Endodermal cell (in vitro differentiated cells): ENCODE results near the gene PPL. TPM values are rescaled to one million over a fixed set of nuclear protein-coding genes. Genes with fewer than 3 reads are reported as not detected.

Experiments used
- DNase-seq: peaks from one replicate; pipeline ENCODE4 v3.0.0-alpha.2; 2017
- H3K27ac ChIP-seq: 2 replicates; pipeline ENCODE4 v1.5.1; 2013; ENCODE audit warnings: mild to moderate bottlenecking, low read depth, low read length, moderate library complexity
- H3K27me3 ChIP-seq: 2 replicates; pipeline ENCODE4 v1.6.1; 2013; ENCODE audit warnings: mild to moderate bottlenecking, low read length, moderate library complexity; ENCODE audit not compliant: insufficient read depth, control insufficient read depth, poor library complexity, severe bottlenecking
- H3K36me3 ChIP-seq: 2 replicates; pipeline ENCODE4 v1.7.0; 2013; ENCODE audit warnings: mild to moderate bottlenecking, low read length, moderate library complexity; ENCODE audit not compliant: control insufficient read depth, insufficient read depth
- H3K4me1 ChIP-seq: one replicate; pipeline ENCODE4 v1.7.0; 2013; ENCODE audit warnings: low read length; ENCODE audit not compliant: control insufficient read depth, insufficient read depth
- H3K4me3 ChIP-seq: 2 replicates; pipeline ENCODE4 v1.5.1; 2013; ENCODE audit warnings: mild to moderate bottlenecking, low read length, moderate library complexity
- H3K9ac ChIP-seq: 2 replicates; pipeline ENCODE4 v1.6.1; 2013; ENCODE audit warnings: mild to moderate bottlenecking, low read length, moderate library complexity; ENCODE audit not compliant: poor library complexity, severe bottlenecking; ENCODE audit errors: extremely low read depth
- H3K9me3 ChIP-seq: 2 replicates; pipeline ENCODE4 v1.6.1; 2013; ENCODE audit warnings: mild to moderate bottlenecking, low read length, moderate library complexity; ENCODE audit not compliant: control insufficient read depth
- H3K27ac Mint-ChIP-seq: 2 replicates; pipeline ENCODE4 v1.8.0; 2020; ENCODE audit warnings: mixed read lengths
- H3K27me3 Mint-ChIP-seq: 2 replicates; pipeline ENCODE4 v1.8.0; 2021; ENCODE audit warnings: mild to moderate bottlenecking, mixed read lengths; ENCODE audit not compliant: insufficient read depth
- H3K36me3 Mint-ChIP-seq: 2 replicates; pipeline ENCODE4 v1.8.0; 2020; ENCODE audit warnings: low read depth, mixed read lengths
- H3K4me1 Mint-ChIP-seq: 2 replicates; pipeline ENCODE4 v1.8.0; 2020; ENCODE audit warnings: mixed read lengths
- H3K4me3 Mint-ChIP-seq: 2 replicates; pipeline ENCODE4 v1.8.0; 2020; ENCODE audit warnings: mild to moderate bottlenecking, moderate library complexity, mixed read lengths
- H3K9me3 Mint-ChIP-seq: 2 replicates; pipeline ENCODE4 v1.8.0; 2020; ENCODE audit warnings: mild to moderate bottlenecking, mixed read lengths
- CTCF ChIP-seq: fragments of 200-600 bp; sonication (generic); conservative IDR thresholded peaks from 2 replicates; pipeline ENCODE4 v1.5.0; 2021; ENCODE audit warnings: antibody characterized with exemption, mild to moderate bottlenecking
- WGBS, 2 experiments: methylation state at CpG; one replicate each; pipeline versions ENCODE4 v1.1.5 to v1.1.7; 2013; ENCODE audit warnings: missing lambda C conversion rate in 2 of 2, mixed read lengths in 1 of 2; ENCODE audit not compliant: insufficient coverage in 1 of 2, insufficient read length in 1 of 2; 5-methylcytosine and 5-hydroxymethylcytosine counted together
- total RNA-seq, 2 donors: library from RNA; stranded (reverse); fragmentation: NEBNext Ultra II Directional in 1 of 2; extraction: Animal tissue kit (Norgen Biotek cat#: 25700) in 1 of 2; gene quantifications; 2 replicates in 1 of 2; 3 replicates in 1 of 2; pipeline ENCODE4 v1.2.1, GENCODE V29; 2021

Gene PPL
- total RNA-seq, 2 donors from 2014 or later: 37.8 to 48.5 TPM

DNA sequence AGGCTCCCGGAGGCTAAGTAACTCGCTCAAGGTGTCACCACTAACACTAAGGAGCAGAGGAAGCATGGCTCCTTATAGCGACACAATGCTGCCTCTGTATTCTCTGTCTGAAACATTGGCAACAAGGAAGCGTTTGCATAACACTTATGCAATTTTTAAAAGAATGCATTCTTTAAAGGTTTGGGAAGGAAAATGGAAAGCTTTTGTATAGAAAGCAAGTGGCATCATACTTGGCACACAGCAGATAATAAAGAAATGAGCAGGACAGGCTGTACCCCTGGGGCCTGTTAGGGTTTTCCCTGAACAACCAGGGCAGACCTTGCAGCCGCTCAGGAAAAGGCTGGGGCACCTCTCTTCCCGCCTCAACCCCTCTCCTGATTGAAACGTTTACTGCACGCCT, 36.9 kb downstream of the PPL start:
- Mint-ChIP-seq H3K36me3 (peaks cover 68% of the 10 kb centered on the region), H3K27me3 (no peaks in the 10 kb centered on the region), H3K27ac (no peak overlapping the region), H3K9me3 (peaks cover 8% of the 10 kb centered on the region), H3K4me3 (no peak overlapping the region), H3K4me1 (no peaks in the 10 kb centered on the region)
- peaks cover 4% of the 10 kb centered on the region for H3K9me3 ChIP-seq
- no peak for TF ChIP-seq CTCF
- no peak for DNase-seq
- H3K27me3 ChIP-seq: no peaks in the 10 kb centered on the region
- H3K4me3 ChIP-seq: no peak overlapping the region
- H3K9ac ChIP-seq: no peak overlapping the region
- no peak overlapping the region for H3K27ac ChIP-seq
- WGBS, 2 experiments: 91 to 93% methylated on average over 4 to 6 of the region's 8 CpGs
- H3K36me3 ChIP-seq: no peaks in the 10 kb centered on the region
- no peaks in the 10 kb centered on the region for H3K4me1 ChIP-seq

- peaks cover 4% of the 10 kb centered on the region for H3K9me3 ChIP-seq
- H3K4me3 Mint-ChIP-seq: no peak overlapping the region
- no peaks in the 10 kb centered on the region for H3K4me1 ChIP-seq
- H3K36me3 Mint-ChIP-seq: peaks cover 67% of the 10 kb centered on the region
- H3K27ac ChIP-seq: no peak overlapping the region
- no peak overlapping the region for H3K27ac Mint-ChIP-seq
- WGBS, 2 experiments: 86 to 93% methylated on average over 6 of the region's 6 CpGs
- H3K27me3 ChIP-seq: no peaks in the 10 kb centered on the region
- TF ChIP-seq CTCF: no peak
- no peak for DNase-seq
- H3K9me3 Mint-ChIP-seq: peaks cover 8% of the 10 kb centered on the region
- no peak overlapping the region for H3K9ac ChIP-seq
- H3K4me1 Mint-ChIP-seq: no peaks in the 10 kb centered on the region
- H3K4me3 ChIP-seq: no peak overlapping the region
- H3K27me3 Mint-ChIP-seq: no peaks in the 10 kb centered on the region
- H3K36me3 ChIP-seq: no peaks in the 10 kb centered on the region
Observed at GRCh38 chr16:4899474-4899846, 37.5 kb downstream of the PPL start.

GRCh38 chr16:4898811-4899473, 38.0 kb downstream of the PPL start:
- Mint-ChIP-seq H3K4me3 (no peak overlapping the region), H3K27ac (no peak overlapping the region), H3K36me3 (peaks cover 63% of the 10 kb centered on the region), H3K9me3 (peaks cover 8% of the 10 kb centered on the region), H3K27me3 (no peaks in the 10 kb centered on the region), H3K4me1 (no peaks in the 10 kb centered on the region)
- no peak for TF ChIP-seq CTCF
- Histone ChIP-seq H3K4me3 (no peak overlapping the region), H3K36me3 (no peaks in the 10 kb centered on the region), H3K27ac (no peak overlapping the region), H3K9ac (no peak overlapping the region), H3K9me3 (peaks cover 4% of the 10 kb centered on the region), H3K27me3 (no peaks in the 10 kb centered on the region), H3K4me1 (no peaks in the 10 kb centered on the region)
- DNase-seq: no peak
- WGBS, 2 experiments: 89 to 93% methylated on average over 20 to 28 of the region's 28 CpGs
